Spleen (tissue), 11 donors: Measurements from ENCODE around the gene ADGRB2. TPM values are rescaled to one million over a fixed set of nuclear protein-coding genes. Genes with fewer than 3 reads are reported as not detected.

Experiments
- DNase-seq: peaks from one replicate; pipeline ENCODE4 v3.0.0-alpha.2; 2020
- H3K27ac ChIP-seq, 8 donors: fragments of 200-600 bp; sonication (generic) in 7 of 8; 1 replicate in 4 of 8; 2 replicates in 4 of 8; pipeline versions ENCODE4 v1.5.0 to v1.8.0; 2016 to 2021; ENCODE audit warnings: inconsistent platforms in 4 of 8, mild to moderate bottlenecking in 4 of 8, moderate library complexity in 1 of 8
- H3K27me3 ChIP-seq, 7 donors: fragments of 200-600 bp; sonication (generic) in 6 of 7; replicated peaks in 1 of 7; 1 replicate in 4 of 7; 2 replicates in 3 of 7; pipeline versions ENCODE4 v1.5.0 to v1.8.0; 2016 to 2021; ENCODE audit warnings: inconsistent platforms in 3 of 7, mild to moderate bottlenecking in 1 of 7
- H3K36me3 ChIP-seq, 6 donors: fragments of 200-600 bp; sonication (generic) in 5 of 6; 1 replicate in 4 of 6; 2 replicates in 2 of 6; pipeline versions ENCODE4 v1.5.0 to v1.8.0; 2016 to 2021; ENCODE audit warnings: inconsistent platforms in 2 of 6
- H3K4me1 ChIP-seq, 6 donors: fragments of 200-600 bp; sonication (generic) in 5 of 6; 1 replicate in 3 of 6; 2 replicates in 3 of 6; pipeline versions ENCODE4 v1.5.0 to v1.8.0; 2016 to 2021; ENCODE audit warnings: inconsistent platforms in 3 of 6
- H3K4me3 ChIP-seq, 8 donors: fragments of 200-600 bp; sonication (generic) in 7 of 8; 1 replicate in 4 of 8; 2 replicates in 4 of 8; pipeline versions ENCODE4 v1.5.0 to v1.8.0; 2016 to 2021; ENCODE audit warnings: inconsistent platforms in 4 of 8, mild to moderate bottlenecking in 4 of 8, moderate library complexity in 2 of 8
- H3K9me3 ChIP-seq, 8 donors: fragments of 200-600 bp; sonication (generic) in 7 of 8; 1 replicate in 4 of 8; 2 replicates in 4 of 8; pipeline versions ENCODE4 v1.5.0 to v1.8.0; 2016 to 2021; ENCODE audit warnings: inconsistent platforms in 4 of 8
- POLR2A ChIP-seq, 3 donors: fragments of 450-650 bp; IDR thresholded peaks; one replicate each; pipeline ENCODE4 v1.5.1; 2017; ENCODE audit warnings: antibody characterized with exemption in 3 of 3, mild to moderate bottlenecking in 1 of 3
- POLR2AphosphoS5 ChIP-seq, 3 donors: sonication (generic); formaldehyde crosslinking; IDR thresholded peaks; one replicate each; pipeline ENCODE4 v1.5.1; 2017; ENCODE audit warnings: antibody characterized with exemption in 3 of 3
- WGBS, 5 donors: extraction: QIAGEN DNeasy Blood & Tissue Kit in 3 of 5; methylation state at CpG; one replicate each; pipeline versions ENCODE4 v1.1.5 to v1.1.7; 2013 to 2018; 5-methylcytosine and 5-hydroxymethylcytosine counted together
- intact Hi-C: fragments of 100-400 bp; cut with DNase I; formaldehyde crosslinking; loops from one replicate; pipeline ENCODE4 v1.15.0; 2023; ENCODE audit warnings: low total_unique reads
- polyA plus RNA-seq, 3 donors: library from polyadenylated mRNA; stranded (reverse); fragments of 200-250 nt; gene quantifications; one replicate each; pipeline ENCODE4 v1.2.1, GENCODE V29; 2013
- total RNA-seq, 7 donors: library from RNA; depleted of rRNA in 3 of 7; stranded (reverse); fragments of >200 nt in 3 of 7; fragmentation: NEBNext Ultra II Directional in 4 of 7; extraction: Animal tissue kit (Norgen Biotek cat#: 25700) in 4 of 7; gene quantifications; one replicate each; pipeline versions ENCODE4 v1.1.0 to v1.2.1, GENCODE V29; 2016 to 2021
- TF ChIP-seq, protein P1 (sequence below), 11 experiments: fragments of 200-600 bp in 7 of 11; fragments of 450-650 bp in 4 of 11; sonication (generic) in 4 of 11; IDR thresholded peaks in 8 of 11; conservative IDR thresholded peaks in 3 of 11; 1 replicate in 7 of 11; 2 replicates in 4 of 11; pipeline versions ENCODE4 v1.4.0 to v1.8.0; 2016 to 2021; ENCODE audit warnings: antibody characterized with exemption in 11 of 11, inconsistent platforms in 4 of 11, mild to moderate bottlenecking in 1 of 11
- donor health status: healthy with polysubstance abuse.
- donor health status: DM: no; HTN: no; CAD: no; lungs with moderate emphysema.
- donor health status: DM: no; HTN: no; CAD: no.
- donor health status: Bipolar disorder and iron deficiency.
- donor health status: healthy.
- donor health status: DM: no; HTN: no; CAD: no.
- donor health status: DM: yes; HTN: yes; CAD: no.

The ADGRB2 gene
- total and polyA plus RNA-seq, 10 donors, result 0.52 to 5.1 (median 1.5) TPM

DNA sequence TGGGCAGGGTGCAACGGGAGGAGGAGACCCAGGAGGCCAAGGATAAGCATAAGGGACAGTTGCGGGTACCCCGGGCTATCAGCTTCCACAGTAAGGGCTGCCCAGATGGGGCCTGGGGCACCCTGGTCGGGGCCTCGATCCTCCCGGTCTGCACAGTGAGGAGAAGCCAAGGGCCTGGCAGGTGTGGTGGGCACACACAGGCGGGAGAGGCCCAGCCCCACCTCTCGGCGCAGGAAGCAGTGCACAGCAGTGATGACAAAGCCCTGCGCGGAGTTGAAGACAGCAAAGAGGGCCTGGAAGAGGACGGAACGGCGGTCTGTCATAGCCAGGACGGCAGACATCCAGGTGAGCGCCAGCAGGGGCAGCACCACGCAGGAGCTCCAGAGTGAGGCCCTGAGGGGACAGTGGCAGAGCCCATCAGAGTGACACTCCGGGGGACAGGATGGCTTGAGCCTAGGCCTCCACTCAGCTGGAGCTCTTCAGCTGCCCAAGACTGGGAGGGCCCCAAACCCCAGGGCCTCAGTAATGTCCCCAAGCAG, 31.3 kb downstream of the ADGRB2 start:
- TF ChIP-seq POLR2AphosphoS5 (IDR thresholded peaks at IDR 0.05), result no peak
- TF ChIP-seq POLR2A (IDR thresholded peaks at IDR 0.05), result no peak
- TF ChIP-seq, protein P1, sequence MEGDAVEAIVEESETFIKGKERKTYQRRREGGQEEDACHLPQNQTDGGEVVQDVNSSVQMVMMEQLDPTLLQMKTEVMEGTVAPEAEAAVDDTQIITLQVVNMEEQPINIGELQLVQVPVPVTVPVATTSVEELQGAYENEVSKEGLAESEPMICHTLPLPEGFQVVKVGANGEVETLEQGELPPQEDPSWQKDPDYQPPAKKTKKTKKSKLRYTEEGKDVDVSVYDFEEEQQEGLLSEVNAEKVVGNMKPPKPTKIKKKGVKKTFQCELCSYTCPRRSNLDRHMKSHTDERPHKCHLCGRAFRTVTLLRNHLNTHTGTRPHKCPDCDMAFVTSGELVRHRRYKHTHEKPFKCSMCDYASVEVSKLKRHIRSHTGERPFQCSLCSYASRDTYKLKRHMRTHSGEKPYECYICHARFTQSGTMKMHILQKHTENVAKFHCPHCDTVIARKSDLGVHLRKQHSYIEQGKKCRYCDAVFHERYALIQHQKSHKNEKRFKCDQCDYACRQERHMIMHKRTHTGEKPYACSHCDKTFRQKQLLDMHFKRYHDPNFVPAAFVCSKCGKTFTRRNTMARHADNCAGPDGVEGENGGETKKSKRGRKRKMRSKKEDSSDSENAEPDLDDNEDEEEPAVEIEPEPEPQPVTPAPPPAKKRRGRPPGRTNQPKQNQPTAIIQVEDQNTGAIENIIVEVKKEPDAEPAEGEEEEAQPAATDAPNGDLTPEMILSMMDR (IDR thresholded peaks at IDR 0.05 in 8 of 11, conservative IDR thresholded peaks at IDR 0.05 in 3 of 11), result no peak
- H3K4me1 ChIP-seq, result peaks cover 0 to 10% (median 0%) of the 10 kb centered on the region in 6 donors
- DNase-seq, result no peak
- intact Hi-C loops, result no loop called here
- no peak overlapping the region for H3K4me3 ChIP-seq
- no peaks in the 10 kb centered on the region for H3K9me3 ChIP-seq
- H3K27ac ChIP-seq, result no peak overlapping the region
- no peaks in the 10 kb centered on the region for H3K27me3 ChIP-seq
- WGBS, 5 donors, result 86 to 96% (median 89%) methylated on average over 17 to 18 of the region's 18 CpGs
- no peaks in the 10 kb centered on the region for H3K36me3 ChIP-seq

DNA sequence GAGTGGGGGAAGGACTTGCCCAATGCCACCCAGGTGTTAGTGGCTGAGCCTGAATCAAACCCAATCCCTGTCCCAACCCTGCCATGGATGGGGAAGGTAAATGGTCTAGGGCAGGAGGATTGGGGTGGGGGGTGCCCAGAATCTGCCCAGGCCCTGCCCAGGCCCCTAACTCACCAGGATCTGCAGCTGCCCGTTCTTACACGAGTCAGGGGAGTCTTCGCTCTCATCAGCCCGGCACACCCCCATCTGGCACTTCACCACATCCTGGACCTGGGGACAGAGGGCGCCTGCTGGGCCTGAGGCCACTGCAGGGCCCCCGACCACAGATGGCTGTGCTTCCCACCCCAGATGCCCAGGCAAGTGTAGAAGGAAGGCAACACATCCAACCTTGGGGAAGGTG, 31.8 kb downstream of the ADGRB2 start:
- WGBS, 5 donors, result 57 to 63% (median 58%) methylated on average over 4 to 6 of the region's 6 CpGs

DNA sequence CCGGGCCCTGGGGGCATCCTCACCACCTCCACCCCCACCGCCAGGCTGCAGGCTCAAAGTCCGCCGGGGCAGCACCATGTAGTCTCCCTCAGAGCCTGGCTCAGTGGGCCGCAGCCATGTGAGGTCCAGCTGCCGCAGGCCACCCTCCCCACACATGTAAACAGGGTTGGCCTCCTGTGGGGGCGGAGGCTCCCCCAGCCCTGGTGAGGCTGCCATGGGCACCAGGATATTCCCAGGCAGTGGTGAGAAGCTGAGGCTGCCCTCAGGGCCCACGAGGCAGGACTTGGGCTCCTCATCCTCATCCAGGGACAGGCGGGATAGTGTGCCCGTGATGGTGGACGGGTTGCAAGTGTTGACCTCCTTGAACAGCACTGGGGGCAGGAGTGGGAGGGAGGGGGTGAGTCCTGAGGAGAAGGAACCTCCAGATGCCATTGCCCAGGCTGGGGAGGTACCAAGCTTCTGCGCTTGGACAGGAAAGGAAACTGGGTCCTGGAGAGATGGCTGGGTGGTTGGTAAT, 33.0 kb downstream of the ADGRB2 start:
- 87 to 98% (median 93%) methylated on average over 6 to 12 of the region's 12 CpGs for WGBS, 5 donors
- no peaks in the 10 kb centered on the region for H3K27me3 ChIP-seq
- intact Hi-C loops, result no loop called here

More for the DNA sequence above, 31.8 kb downstream of the ADGRB2 start:
- intact Hi-C loops, result no loop called here
- Histone ChIP-seq H3K27me3 (no peaks in the 10 kb centered on the region), H3K36me3 (no peaks in the 10 kb centered on the region), H3K4me1 (peaks cover 0 to 10% (median 0%) of the 10 kb centered on the region in 6 donors), H3K9me3 (no peaks in the 10 kb centered on the region), H3K4me3 (no peak overlapping the region), H3K27ac (no peak overlapping the region)
- no peak for DNase-seq
- TF ChIP-seq, protein P1 (IDR thresholded peaks at IDR 0.05 in 8 of 11, conservative IDR thresholded peaks at IDR 0.05 in 3 of 11), result no peak
- TF ChIP-seq POLR2AphosphoS5 (IDR thresholded peaks at IDR 0.05) (no peak), POLR2A (IDR thresholded peaks at IDR 0.05) (no peak)

More for the DNA sequence above, 33.0 kb downstream of the ADGRB2 start:
- TF ChIP-seq, protein P1 (IDR thresholded peaks at IDR 0.05 in 8 of 11, conservative IDR thresholded peaks at IDR 0.05 in 3 of 11), result no peak
- TF ChIP-seq POLR2A (IDR thresholded peaks at IDR 0.05) (no peak), POLR2AphosphoS5 (IDR thresholded peaks at IDR 0.05) (no peak)
- H3K4me1 ChIP-seq, result peaks cover 0 to 10% (median 0%) of the 10 kb centered on the region in 6 donors
- DNase-seq, result no peak
- no peaks in the 10 kb centered on the region for H3K9me3 ChIP-seq
- no peaks in the 10 kb centered on the region for H3K36me3 ChIP-seq
- H3K4me3 ChIP-seq, result no peak overlapping the region
- H3K27ac ChIP-seq, result no peak overlapping the region
